ENCODE data around the gene QSOX2.

DNA sequence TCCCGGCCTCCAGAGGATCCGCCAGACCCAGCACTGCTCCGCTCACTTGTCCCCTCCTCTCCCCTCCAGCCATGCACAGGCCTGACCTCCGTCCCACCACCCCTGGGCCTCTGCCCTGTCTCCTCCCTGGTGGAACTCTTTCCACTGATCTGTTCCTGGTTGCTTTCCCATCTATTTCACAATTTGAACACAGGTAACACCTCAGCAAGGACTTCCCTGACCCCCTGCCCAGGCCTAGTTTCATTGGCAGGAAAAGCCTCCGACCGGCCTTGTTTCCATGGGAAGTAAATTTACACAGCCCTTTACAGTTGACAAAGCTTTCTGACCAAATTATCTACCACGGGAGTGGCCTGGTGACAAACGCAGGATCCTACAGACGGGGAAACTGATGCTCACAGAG is 14.8 kb downstream of the QSOX2 start:
- TF ChIP-seq, protein P1, sequence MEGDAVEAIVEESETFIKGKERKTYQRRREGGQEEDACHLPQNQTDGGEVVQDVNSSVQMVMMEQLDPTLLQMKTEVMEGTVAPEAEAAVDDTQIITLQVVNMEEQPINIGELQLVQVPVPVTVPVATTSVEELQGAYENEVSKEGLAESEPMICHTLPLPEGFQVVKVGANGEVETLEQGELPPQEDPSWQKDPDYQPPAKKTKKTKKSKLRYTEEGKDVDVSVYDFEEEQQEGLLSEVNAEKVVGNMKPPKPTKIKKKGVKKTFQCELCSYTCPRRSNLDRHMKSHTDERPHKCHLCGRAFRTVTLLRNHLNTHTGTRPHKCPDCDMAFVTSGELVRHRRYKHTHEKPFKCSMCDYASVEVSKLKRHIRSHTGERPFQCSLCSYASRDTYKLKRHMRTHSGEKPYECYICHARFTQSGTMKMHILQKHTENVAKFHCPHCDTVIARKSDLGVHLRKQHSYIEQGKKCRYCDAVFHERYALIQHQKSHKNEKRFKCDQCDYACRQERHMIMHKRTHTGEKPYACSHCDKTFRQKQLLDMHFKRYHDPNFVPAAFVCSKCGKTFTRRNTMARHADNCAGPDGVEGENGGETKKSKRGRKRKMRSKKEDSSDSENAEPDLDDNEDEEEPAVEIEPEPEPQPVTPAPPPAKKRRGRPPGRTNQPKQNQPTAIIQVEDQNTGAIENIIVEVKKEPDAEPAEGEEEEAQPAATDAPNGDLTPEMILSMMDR (conservative IDR thresholded peaks at IDR 0.05) = no peak
- TF ChIP-seq EZH2 (IDR thresholded peaks at IDR 0.05; ENCODE audit: low read depth) = no peak
